22Rv1 (cell line): ENCODE measurements around the gene ZNF783.
"Not testable (repeated sequence)": the region's sequence is repeated elsewhere in the genome, so short reads cannot be mapped to it uniquely, and the experiment has no call there.

ENCODE experiments used
- H3K27ac ChIP-seq: fragments of 450-650 bp; 2 replicates; pipeline ENCODE4 v1.5.1; 2017
- ZFX ChIP-seq: fragments of 450-650 bp; IDR thresholded peaks from 2 replicates; pipeline ENCODE4 v1.6.1; 2017; ENCODE audit warnings: antibody characterized with exemption, borderline replicate concordance
- TF ChIP-seq, protein P1 (sequence below): fragments of 450-650 bp; IDR thresholded peaks from 2 replicates; pipeline ENCODE4 v1.5.1; 2017; ENCODE audit warnings: mild to moderate bottlenecking

The ZNF783 gene

GRCh38 chr7:149313981-149314380 is 52.0 kb downstream of the ZNF783 start:
- no peak for TF ChIP-seq ZFX
- TF ChIP-seq, protein P1, sequence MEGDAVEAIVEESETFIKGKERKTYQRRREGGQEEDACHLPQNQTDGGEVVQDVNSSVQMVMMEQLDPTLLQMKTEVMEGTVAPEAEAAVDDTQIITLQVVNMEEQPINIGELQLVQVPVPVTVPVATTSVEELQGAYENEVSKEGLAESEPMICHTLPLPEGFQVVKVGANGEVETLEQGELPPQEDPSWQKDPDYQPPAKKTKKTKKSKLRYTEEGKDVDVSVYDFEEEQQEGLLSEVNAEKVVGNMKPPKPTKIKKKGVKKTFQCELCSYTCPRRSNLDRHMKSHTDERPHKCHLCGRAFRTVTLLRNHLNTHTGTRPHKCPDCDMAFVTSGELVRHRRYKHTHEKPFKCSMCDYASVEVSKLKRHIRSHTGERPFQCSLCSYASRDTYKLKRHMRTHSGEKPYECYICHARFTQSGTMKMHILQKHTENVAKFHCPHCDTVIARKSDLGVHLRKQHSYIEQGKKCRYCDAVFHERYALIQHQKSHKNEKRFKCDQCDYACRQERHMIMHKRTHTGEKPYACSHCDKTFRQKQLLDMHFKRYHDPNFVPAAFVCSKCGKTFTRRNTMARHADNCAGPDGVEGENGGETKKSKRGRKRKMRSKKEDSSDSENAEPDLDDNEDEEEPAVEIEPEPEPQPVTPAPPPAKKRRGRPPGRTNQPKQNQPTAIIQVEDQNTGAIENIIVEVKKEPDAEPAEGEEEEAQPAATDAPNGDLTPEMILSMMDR = no peak
- H3K27ac ChIP-seq = no peak overlapping the region

GRCh38 chr7:149316606-149317005 is 54.6 kb downstream of the ZNF783 start:
- no peak overlapping the region for H3K27ac ChIP-seq
- TF ChIP-seq, protein P1 = no peak
- TF ChIP-seq ZFX = no peak

- no peak overlapping the region for H3K27ac ChIP-seq
- TF ChIP-seq ZFX = no peak
- TF ChIP-seq, protein P1 = no peak
These were observed 55.5 kb downstream of the ZNF783 start for GRCh38 chr7:149317496-149317895.

DNA sequence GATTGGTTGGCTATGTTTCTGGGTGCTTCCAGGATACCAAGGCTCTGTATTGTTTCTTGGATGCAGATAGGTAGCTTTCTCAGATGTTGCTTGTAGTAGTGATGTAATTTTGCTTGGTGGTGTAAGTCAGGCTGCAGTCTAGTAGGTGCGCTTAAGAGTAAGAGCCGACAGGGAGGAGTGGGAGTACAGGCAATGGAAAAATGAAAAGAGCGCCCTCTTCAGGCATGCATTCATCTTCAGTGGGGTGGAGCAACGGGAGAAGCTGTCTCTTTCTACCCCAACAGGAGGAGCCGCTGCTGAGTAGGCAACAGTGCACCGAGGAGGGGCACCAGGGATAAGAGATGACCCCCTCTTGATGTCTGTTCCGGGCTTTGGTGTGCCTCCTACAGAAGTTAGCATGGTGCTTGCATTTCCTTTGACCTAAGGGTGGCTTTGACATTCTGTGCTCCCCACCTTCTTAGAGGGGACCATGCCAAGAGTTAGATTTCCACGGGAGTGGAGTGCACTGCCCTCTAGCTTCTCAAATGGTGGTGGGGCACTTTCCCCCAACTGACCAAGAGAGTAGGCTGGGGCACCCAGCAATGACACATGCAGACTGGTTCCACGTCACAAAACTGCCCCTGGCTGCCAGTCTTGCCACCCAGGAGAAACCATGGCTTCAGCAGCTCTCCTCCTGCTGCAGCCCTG is 56.1 kb downstream of the ZNF783 start:
- TF ChIP-seq ZFX = no peak
- TF ChIP-seq, protein P1 = peak; percentile 23; the same call in 1 of the 2 replicates
- H3K27ac ChIP-seq = no peak overlapping the region

DNA sequence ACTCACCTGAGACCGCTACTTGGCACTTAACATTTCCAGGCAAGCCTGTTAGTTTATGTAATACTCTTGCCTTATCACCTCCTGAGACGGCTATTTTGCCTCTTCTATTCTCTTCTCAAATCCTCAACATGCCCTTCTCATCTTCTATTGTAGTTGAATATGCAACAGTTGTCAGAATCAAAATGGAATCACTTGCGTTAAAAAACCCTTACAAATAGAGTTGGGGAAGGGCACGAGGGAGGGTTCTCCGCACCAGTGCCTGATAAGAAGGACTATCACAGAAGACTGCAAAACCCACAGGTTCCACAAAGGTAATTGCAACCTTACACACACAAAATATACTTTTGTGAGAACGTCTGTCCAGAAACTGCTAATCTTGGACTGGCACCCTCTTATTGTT is 57.4 kb downstream of the ZNF783 start:
- TF ChIP-seq ZFX = no peak
- TF ChIP-seq, protein P1 = no peak
- H3K27ac ChIP-seq = no peak overlapping the region

DNA sequence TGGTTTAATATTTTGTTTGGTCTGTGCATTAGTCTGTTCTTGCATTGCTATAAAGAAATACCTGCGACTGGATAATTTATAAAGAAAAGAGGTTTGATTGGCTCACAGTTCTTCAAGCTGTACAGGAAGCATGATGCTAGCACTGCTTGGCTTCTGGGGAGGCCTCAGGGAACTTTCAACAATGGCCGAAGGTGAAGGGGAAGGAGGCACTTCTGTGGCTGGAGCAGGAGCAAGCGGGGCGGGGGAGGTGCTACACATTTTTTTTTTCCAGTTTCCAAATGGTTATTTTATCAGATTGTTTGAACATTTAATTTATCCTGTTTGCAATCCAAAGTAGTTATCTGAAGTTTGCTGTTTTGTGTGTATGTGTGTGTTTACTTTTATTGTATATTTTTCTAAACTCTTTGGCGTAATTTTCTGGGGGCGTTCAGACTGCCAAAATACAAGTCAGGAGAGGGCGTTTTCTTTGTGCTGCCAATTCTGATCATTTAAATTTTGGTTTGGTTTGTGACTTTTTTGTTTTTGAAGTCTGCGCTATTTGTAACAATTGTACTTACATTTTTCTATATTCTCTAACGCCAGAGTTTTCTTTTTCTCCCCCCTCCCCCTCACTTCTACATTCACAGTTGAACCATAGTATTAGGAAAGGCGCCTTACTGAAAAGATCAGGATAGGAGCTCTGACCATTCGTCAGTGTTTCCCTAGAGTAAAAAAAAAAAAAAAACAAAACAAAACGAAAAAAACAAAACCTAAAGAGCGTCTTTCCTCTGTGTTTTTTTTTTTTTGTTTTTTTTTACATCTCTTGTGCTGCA is 58.5 kb downstream of the ZNF783 start:
- TF ChIP-seq, protein P1 = no peak
- no peak for TF ChIP-seq ZFX

DNA sequence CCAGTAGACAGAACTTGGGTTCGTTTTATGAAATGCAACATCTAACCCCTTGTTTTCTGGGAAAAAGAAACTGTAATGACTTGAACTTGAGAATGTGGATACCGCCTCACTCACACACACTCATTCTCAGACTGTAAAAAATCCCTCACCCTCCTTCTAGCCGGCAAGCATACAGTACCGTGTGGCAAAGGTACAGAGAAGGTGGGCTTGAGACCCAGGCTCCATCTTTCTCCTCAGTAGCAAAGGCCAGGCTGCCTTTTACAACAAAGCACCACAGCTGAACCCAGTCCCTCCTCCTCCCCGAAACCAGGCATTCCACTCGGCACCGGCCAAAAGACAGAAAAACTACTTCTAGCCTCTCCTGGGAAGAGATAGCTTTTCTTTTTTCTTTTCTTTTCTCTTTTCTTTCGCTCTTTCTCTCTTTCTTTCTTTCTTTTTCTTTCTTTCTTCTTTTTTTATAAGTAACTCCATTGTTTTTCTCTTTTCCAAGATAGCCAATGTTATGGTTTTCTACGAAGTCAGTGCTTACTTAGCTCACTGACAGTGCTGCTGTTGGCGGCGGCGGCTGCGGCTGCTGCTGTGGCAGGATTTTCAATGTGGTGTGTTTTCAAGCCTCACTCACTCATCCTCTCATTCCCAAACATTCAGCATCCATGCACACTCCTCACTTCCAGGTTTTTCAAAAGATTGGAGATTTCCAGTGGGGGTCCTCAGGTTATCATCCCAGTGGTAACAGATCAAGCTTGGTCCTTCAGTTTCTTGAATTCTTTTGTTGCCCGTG is 59.3 kb downstream of the ZNF783 start:
- not testable (repeated sequence) for H3K27ac ChIP-seq

More for the DNA sequence above, 58.5 kb downstream of the ZNF783 start:
- no peak overlapping the region for H3K27ac ChIP-seq
